ENCODE measurements around the gene PRKCB. TPM values are rescaled to one million over a fixed set of nuclear protein-coding genes. Genes with fewer than 3 reads are reported as not detected.

PRKCB gene
- total RNA-seq, 2 experiments from 2014 or later, result 21.0 to 51.6 TPM

DNA sequence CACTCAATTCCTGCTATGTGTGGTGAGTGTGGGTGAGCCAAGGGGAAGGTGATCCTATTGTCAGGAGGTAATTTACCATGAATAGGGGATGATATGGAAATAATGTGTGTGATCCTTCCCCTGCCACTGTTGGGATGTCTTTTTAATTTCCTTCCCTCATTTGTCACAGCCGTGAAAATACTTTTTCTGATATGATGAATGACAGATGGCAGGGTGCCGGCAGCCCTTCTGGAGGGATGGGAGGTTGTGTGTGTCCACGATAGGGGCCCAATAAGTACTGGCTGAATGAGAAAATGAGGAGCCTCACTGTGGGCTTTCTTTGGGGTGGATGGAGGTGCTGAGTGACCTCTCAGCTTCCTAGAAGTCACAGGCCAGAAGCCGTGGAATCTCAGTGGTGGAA, 109.5 kb downstream of the PRKCB start:
- DNase-seq (ENCODE audit: low spot score), result no peak
- no peaks in the 10 kb centered on the region for H4K20me1 ChIP-seq (ENCODE audit: insufficient read depth, low read length)
- no peaks in the 10 kb centered on the region for H3K9me3 ChIP-seq (ENCODE audit: low read length)
- H3K79me2 ChIP-seq (ENCODE audit: insufficient read depth, low read depth, low read length), result no peaks in the 10 kb centered on the region
- peaks cover 9% of the 10 kb centered on the region for H3K4me1 ChIP-seq (ENCODE audit: insufficient read depth, low read length, poor library complexity, severe bottlenecking)
- H2AFZ ChIP-seq (ENCODE audit: low read length), result no peak overlapping the region
- no TSS peak for BruUV-seq (replicated peaks)
- no peak overlapping the region for H3K4me2 ChIP-seq (ENCODE audit: low read length)
- no peak overlapping the region for H3K27ac ChIP-seq (ENCODE audit: low read depth, low read length, poor library complexity, severe bottlenecking)
- TF ChIP-seq EZH2phosphoT487 (IDR thresholded peaks at IDR 0.05; ENCODE audit: borderline replicate concordance, low read depth, low read length), result no peak
- TF ChIP-seq, protein P1, sequence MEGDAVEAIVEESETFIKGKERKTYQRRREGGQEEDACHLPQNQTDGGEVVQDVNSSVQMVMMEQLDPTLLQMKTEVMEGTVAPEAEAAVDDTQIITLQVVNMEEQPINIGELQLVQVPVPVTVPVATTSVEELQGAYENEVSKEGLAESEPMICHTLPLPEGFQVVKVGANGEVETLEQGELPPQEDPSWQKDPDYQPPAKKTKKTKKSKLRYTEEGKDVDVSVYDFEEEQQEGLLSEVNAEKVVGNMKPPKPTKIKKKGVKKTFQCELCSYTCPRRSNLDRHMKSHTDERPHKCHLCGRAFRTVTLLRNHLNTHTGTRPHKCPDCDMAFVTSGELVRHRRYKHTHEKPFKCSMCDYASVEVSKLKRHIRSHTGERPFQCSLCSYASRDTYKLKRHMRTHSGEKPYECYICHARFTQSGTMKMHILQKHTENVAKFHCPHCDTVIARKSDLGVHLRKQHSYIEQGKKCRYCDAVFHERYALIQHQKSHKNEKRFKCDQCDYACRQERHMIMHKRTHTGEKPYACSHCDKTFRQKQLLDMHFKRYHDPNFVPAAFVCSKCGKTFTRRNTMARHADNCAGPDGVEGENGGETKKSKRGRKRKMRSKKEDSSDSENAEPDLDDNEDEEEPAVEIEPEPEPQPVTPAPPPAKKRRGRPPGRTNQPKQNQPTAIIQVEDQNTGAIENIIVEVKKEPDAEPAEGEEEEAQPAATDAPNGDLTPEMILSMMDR (conservative IDR thresholded peaks at IDR 0.05; ENCODE audit: low read length), result no peak
- POLR2A ChIA-PET, result interaction anchor here (1.2 kb wide), 1 partner anchor 82 kb away, joined by 3 read pairs; no protein-coding TSS in a partner anchor
- H3K36me3 ChIP-seq (ENCODE audit: insufficient read depth, low read length), result no peaks in the 10 kb centered on the region
- H3K4me3 ChIP-seq (ENCODE audit: low read depth, low read length, poor library complexity, severe bottlenecking), result no peak overlapping the region
- intact Hi-C loops (cut with micrococcal nuclease; ENCODE audit: unreplicated experiment), result no loop called here
- no peaks in the 10 kb centered on the region for H3K9me2 ChIP-seq (ENCODE audit: insufficient read depth, low read length)
- CTCF ChIA-PET (ENCODE audit: unreplicated experiment), result no interaction called here

DNA sequence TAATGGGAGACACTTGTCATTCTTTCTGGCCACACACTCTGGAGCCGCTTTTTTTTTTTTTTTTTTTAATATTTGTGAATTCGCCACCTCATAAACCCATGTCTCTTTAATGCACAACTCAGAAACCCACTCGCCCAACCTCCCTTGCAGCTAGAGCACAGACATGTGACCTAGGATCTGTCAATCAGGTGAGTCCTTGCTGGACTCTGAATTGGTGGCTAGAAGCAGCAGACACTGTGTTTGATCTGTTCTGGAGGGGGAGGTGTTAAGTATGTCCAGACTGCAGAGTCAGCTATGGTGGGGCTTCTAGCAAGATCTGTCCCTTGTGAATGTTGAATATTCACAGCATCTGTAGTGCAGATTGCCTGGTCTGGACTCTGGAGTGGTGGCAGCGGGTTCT, 112.1 kb downstream of the PRKCB start:
- no peaks in the 10 kb centered on the region for H3K36me3 ChIP-seq (ENCODE audit: insufficient read depth, low read length)
- H2AFZ ChIP-seq (ENCODE audit: low read length), result no peak overlapping the region
- no TSS peak for BruUV-seq (replicated peaks)
- POLR2A ChIA-PET, result no interaction called here
- H3K4me1 ChIP-seq (ENCODE audit: insufficient read depth, low read length, poor library complexity, severe bottlenecking), result peaks cover 14% of the 10 kb centered on the region
- no peaks in the 10 kb centered on the region for H3K9me2 ChIP-seq (ENCODE audit: insufficient read depth, low read length)
- H4K20me1 ChIP-seq (ENCODE audit: insufficient read depth, low read length), result no peaks in the 10 kb centered on the region
- no peaks in the 10 kb centered on the region for H3K79me2 ChIP-seq (ENCODE audit: insufficient read depth, low read depth, low read length)
- no peak for DNase-seq (ENCODE audit: low spot score)
- intact Hi-C loops (cut with micrococcal nuclease; ENCODE audit: unreplicated experiment), result no loop called here
- TF ChIP-seq, protein P1 (conservative IDR thresholded peaks at IDR 0.05; ENCODE audit: low read length), result no peak
- TF ChIP-seq EZH2phosphoT487 (IDR thresholded peaks at IDR 0.05; ENCODE audit: borderline replicate concordance, low read depth, low read length), result no peak
- CTCF ChIA-PET (ENCODE audit: unreplicated experiment), result no interaction called here
- no peaks in the 10 kb centered on the region for H3K9me3 ChIP-seq (ENCODE audit: low read length)
- no peak overlapping the region for H3K4me3 ChIP-seq (ENCODE audit: low read depth, low read length, poor library complexity, severe bottlenecking)
- H3K4me2 ChIP-seq (ENCODE audit: low read length), result no peak overlapping the region
- H3K27ac ChIP-seq (ENCODE audit: low read depth, low read length, poor library complexity, severe bottlenecking), result no peak overlapping the region

DNA sequence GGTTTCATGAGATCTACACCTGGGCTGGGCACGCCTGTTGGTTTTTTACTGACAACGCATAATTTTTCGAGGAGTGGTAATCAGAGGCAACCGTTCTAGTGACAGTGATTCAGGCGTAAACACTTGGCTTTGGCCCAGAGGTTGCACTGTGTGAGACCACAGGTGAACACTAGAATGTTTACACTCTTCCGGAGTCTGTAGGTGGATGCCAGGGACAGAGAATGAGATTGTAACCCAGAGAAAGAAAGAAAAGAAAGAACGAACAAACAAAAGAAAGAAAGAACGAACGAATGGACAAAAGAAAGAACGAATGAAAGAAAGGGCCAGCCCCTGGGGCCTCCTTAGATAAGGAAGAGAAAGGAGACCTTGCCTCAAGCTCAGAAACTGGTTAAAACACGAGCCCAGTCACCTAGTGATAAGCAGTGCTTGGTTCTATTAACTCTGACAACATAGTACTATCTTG, 113.2 kb downstream of the PRKCB start:
- H3K27ac ChIP-seq (ENCODE audit: low read depth, low read length, poor library complexity, severe bottlenecking), result no peak overlapping the region
- H2AFZ ChIP-seq (ENCODE audit: low read length), result no peak overlapping the region
- POLR2A ChIA-PET, result interaction anchor here (1.1 kb wide), 1 partner anchor 17 kb away, joined by 3 read pairs; no protein-coding TSS in a partner anchor
- H3K4me2 ChIP-seq (ENCODE audit: low read length), result no peak overlapping the region
- no peaks in the 10 kb centered on the region for H3K79me2 ChIP-seq (ENCODE audit: insufficient read depth, low read depth, low read length)
- H3K4me3 ChIP-seq (ENCODE audit: low read depth, low read length, poor library complexity, severe bottlenecking), result no peak overlapping the region
- H3K4me1 ChIP-seq (ENCODE audit: insufficient read depth, low read length, poor library complexity, severe bottlenecking), result peaks cover 14% of the 10 kb centered on the region
- H3K9me3 ChIP-seq (ENCODE audit: low read length), result no peaks in the 10 kb centered on the region
- BruUV-seq (replicated peaks), result no TSS peak
- TF ChIP-seq EZH2phosphoT487 (IDR thresholded peaks at IDR 0.05; ENCODE audit: borderline replicate concordance, low read depth, low read length), result no peak
- TF ChIP-seq, protein P1 (conservative IDR thresholded peaks at IDR 0.05; ENCODE audit: low read length), result no peak
- no peaks in the 10 kb centered on the region for H4K20me1 ChIP-seq (ENCODE audit: insufficient read depth, low read length)
- DNase-seq (ENCODE audit: low spot score), result no peak
- CTCF ChIA-PET (ENCODE audit: unreplicated experiment), result no interaction called here
- no peaks in the 10 kb centered on the region for H3K36me3 ChIP-seq (ENCODE audit: insufficient read depth, low read length)
- intact Hi-C loops (cut with micrococcal nuclease; ENCODE audit: unreplicated experiment), result no loop called here
- H3K9me2 ChIP-seq (ENCODE audit: insufficient read depth, low read length), result no peaks in the 10 kb centered on the region

Measured in OCI-LY7 (cell line).